IPS-NIHi11 (cell line): Measurements from ENCODE around the gene IGFN1.

Experiments
- DNase-seq: peaks from one replicate; pipeline ENCODE4 v3.0.0; 2012; ENCODE audit warnings: mixed read lengths, low spot score

Gene IGFN1

DNA sequence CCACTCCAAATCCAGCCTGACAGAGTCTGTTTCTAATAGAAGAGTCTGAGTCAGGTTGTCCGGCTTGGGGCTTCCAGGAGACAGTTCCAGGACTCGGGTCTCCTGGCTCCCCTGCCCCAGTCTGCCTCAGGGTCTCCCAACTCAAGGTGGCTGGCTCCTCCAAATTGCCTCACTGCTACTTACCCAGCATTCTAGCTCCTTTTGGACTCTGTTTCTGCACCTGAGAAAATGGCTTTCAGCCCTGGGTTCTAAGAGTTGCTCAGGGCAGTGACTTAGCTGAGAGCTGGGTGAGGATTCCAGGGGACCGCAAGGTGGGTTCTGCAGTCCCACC lies 5.5 kb upstream of the IGFN1 start:
- no peak for DNase-seq

DNA sequence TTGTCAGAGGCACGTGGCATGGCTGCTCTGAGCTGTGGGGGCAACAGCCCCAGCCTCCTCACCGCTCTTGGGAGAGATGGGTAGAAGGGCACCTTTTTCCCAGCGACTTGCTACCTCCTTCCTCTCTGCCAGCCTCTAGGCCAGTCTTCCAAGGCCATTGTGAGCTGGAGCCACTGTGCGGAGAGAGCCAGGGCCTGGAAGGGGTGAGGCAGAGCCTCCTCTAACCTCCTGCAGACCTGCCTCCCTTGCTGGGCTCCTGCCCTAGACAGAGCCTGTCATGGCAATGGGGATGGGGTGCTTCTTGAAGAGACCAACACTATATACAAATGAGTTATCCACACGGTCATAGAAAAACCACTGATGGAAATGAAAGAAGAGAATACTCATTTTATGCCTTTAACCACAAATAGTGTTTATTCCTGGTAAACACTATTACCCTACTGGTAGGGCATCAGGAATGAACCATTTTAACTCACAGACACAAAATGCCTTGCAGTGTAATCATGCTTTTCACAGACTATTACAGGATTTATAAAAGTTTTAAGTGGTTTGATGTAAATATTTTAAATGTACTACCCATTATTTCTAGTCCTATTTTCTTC lies 5.0 kb upstream of the IGFN1 start:
- no peak for DNase-seq

DNA sequence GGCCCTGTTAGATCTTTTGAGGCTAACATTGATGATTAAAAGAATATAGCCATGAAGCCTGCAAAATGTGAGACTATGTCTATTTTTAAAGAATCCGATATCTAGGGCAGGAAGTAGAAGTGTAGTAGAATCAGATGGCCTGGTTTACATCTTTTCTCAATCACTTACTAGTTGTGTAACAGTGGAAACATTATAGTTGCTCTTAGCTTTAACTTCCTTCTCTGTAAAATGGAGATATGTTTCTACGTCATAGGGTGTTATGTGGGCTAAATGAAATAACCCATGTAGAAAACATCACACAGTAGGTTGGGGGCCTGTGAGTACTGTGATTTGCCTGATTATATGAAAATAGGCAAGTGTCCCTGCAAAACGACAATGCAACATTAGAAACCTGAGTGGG lies 4.4 kb upstream of the IGFN1 start:
- DNase-seq = no peak

DNA sequence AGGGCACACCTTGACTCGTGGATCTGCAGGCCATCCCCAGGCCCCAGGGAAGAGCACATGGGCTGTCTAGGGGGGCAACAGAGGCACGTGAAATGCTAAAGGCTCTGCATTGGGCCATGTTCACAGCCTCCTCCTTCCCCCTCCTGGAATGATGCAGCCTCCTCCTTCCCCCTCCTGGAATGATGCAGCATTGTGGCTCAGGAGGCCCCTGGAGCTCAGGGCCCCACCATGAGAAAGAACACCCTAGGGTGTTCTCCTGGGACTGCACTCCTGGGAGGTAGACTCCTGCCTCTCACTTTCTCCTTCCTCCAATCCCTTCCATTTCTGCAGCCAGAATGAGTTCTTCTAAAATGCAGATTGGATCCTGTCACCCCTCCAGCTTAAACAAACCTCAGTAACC lies 1.5 kb upstream of the IGFN1 start:
- DNase-seq = no peak

DNA sequence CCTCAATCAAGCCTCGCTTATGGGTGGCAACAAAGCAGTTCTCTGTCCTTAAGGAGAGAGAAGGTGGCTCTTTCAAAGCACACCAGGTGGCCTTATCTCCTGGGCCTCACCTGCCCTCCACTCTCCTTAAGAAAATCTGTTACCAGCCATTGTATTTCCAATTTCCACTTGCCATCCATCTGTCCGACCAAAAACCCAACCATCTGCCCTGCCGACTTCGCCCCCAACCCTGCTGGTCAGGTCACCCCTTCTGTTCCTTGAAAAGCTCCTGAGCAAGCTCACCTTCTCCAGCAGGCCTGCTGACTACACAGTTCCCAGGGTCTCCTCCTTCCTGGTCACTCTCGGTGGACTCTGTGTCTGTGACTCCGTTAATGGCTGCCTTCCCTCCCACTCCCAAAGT lies 619 bp upstream of the IGFN1 start:
- DNase-seq = no peak

DNA sequence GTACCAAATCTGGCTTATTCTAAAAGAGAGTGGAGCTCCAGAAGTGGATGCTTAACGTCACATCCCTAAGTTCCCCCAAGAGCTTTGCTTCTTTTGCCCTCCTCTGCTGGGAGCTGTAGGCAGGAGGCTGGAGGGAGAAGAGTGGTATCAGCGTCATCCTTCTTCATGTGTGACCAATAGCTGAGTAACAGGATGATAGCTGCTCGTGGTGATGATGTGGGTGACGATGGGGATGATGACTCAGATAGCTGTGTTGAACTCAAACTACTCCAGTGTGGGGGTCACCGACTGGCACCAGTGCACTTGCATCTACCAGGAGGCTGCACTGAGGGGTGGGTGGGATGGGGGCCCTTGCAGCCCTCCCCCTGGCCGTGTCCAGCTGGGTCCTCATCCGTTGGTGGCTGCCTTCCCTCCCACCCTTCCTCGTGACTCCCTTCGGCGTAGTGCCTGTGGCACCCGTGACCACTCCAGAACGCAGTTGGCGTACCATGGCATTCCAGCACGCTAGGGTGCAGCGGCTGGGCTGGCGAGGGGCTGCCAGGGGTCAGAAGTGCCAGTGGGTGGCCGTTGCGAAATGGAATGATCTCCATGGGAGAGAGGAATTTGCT lies 1.1 kb downstream of the IGFN1 start:
- no peak for DNase-seq

DNA sequence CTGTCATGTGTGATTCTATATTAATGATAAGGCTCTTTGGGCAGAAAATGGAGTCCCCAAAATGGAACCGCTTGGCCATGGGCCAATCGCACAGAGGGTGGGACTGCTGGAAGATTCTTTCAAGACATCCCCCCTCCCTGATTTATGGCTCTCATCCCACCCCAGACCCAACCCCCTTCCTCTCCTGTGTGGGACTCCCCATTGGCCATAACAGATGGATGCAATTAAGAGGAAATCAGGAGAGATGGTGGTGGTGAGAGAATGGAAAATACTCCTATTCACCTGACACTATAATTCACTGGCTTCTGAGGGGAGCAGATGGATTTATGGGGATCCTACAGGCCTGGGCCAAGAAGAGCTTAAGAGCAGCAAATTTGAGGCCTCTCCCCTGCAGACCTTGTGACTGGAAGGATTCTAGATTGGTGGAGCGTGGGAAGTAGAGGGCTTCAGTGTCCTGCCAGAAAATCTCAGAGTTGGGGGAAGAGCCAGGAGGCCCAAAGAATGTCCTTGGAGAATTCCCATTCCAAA lies 1.7 kb downstream of the IGFN1 start:
- no peak for DNase-seq

DNA sequence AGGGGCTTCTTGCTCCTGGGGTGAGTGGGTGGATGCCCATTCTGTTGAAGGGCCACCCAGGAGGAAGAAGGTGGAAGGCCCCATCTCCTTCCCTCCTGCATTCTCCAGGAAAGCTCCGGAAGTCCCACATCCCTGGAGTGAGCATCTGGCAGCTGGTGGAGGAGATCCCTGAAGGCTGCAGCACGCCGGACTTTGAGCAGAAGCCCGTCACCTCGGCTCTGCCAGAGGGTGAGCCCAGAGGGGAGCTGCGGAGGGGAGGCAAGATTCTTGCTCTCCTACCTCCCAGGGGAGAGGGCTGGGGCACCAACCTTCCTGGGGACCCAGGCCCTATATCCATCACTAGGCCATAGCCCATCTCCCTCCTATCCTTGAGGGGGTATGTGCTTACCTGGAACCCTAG lies 3.4 kb downstream of the IGFN1 start:
- no peak for DNase-seq

DNA sequence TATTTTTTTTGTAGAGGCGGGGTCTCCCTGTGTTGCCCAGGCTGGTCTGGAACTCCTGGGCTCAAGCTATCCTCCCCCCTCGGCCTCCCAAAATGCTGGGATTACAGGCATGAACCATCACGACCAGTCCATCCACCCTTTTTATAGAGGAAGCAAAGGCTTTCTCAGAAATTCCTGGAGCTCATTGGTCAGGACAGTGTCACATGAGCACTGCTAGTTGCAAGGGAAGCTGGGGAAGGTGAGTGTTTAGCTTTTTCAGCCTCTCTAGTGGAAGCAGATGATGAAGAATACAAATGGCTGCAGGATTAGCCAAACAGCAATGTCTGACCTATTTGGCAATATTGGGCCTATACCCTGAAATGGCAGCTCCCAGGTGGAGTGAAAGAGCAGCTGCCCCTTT lies 8.0 kb downstream of the IGFN1 start:
- DNase-seq = no peak

DNA sequence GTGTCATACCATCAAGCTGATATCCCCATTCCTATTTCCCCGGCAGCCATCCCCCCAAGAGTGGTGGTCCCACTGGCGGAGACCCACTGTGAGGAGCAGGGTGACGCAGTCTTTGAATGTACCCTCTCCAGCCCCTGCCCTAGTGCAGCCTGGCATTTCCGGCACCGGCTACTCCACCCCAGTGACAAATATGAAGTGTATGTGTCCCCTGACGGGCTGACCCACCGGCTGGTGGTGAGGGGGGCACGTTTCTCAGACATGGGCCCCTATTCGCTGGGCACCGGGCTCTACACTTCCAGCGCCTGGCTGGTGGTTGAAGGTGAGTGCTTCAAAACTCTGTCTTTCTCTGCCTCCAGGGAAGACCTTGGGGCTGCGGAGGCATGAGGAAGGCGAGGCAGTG lies 14.4 kb downstream of the IGFN1 start:
- DNase-seq = no peak

DNA sequence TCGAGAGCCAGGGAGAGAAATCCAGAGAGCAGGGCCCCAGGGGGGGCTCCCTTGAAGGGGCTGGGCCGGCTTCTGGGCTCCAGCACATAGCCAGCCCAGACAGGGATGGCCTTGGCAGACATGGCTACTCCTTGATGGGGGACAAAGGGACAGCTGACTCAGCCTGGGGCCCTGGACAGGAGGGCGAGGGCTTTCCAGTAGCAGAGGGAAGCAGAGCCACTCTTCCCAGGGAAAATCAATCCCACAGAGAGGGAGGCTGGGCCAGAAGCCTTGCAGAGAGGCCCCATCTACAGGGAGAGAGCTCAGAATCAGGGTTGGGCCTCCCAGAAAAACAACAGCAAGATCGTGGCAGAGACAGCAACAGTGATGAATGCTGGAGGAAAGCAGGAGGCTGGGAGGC lies 15.6 kb downstream of the IGFN1 start:
- no peak for DNase-seq

DNA sequence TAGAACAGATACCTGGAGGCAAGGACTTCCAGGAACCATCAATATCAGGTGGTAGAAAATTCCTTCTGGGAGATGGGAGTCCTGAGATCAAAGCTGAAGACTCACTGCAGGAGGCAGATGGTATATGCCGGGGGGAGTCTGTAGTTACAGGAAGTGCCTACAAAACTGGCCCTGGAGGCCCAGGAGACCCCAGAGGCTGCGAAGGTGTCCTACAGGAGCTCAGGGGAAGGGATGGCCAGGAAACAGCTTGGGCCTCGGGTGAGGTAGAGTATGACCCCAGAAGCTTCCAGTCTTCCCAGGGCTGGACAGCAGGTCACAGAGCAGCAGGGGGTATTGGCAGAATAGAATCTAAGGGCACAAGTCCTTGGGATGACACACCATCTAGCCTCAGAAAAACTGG lies 16.4 kb downstream of the IGFN1 start:
- no peak for DNase-seq

DNA sequence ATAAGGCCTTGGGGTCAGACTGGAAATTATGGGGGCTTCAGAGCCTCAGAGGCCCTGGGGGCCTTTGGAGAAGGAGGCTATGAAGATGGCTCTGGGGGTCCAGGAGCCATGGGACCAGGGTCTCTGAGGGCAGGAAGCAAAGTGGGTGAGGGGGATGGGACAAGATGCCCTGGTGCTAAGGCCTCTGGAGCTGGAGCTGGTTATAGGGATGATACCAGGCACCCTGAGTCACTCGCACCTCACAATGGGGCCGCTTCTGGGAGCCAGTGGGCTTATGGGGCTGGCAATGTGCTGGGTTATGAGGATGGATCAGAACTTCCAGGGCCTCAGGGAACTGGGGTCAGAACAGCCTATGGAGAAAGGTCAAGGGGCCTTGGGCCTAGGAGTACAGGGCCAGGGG lies 17.6 kb downstream of the IGFN1 start:
- no peak for DNase-seq

DNA sequence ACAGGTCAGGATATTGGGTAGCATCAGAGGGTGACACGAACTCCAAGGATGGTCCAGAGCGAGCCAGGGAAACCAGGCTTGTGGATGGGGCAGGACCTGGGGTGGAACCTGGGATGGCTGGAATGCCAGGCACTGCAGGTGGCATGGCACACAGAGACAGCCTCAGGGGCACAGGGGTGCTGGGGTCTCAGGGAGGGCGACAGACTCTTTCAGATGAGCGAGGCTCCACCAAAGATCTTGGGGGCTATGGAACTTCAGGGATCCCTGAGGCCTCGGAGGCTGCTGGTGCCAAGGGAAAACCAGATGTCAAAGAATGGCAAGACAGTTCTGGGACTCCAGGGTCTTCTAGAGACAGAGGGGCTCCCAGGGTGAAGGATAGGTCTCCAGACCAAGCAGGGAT lies 21.4 kb downstream of the IGFN1 start:
- no peak for DNase-seq

DNA sequence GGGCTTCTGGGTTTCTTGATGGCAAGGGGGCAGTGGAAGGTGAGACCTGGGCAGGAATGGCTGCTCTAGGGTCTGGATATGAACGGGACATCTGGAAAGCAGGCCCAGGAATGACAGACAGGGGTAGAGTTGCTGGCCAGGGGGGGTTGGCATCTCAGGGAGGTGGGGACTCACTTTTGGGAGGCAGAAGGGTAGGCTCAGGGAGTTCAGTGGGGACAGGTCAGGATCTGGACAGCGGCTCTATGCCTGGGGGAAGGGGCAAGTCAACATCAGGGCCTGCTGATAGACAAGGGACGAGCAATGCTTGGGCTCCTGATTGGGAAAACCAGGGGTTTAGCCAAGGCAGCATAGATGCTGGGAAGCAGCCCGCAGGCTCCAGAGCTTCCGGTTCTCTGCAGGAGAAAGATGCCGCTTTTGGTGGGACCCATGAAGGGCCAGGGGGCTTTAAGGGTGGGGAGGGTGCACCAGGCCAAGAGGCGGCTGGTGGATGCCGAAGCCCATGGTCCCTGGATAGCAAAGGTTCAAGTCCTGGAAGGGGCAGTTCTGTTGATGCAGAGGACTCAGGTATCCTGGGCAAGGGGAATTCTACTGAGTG lies 21.9 kb downstream of the IGFN1 start:
- no peak for DNase-seq

DNA sequence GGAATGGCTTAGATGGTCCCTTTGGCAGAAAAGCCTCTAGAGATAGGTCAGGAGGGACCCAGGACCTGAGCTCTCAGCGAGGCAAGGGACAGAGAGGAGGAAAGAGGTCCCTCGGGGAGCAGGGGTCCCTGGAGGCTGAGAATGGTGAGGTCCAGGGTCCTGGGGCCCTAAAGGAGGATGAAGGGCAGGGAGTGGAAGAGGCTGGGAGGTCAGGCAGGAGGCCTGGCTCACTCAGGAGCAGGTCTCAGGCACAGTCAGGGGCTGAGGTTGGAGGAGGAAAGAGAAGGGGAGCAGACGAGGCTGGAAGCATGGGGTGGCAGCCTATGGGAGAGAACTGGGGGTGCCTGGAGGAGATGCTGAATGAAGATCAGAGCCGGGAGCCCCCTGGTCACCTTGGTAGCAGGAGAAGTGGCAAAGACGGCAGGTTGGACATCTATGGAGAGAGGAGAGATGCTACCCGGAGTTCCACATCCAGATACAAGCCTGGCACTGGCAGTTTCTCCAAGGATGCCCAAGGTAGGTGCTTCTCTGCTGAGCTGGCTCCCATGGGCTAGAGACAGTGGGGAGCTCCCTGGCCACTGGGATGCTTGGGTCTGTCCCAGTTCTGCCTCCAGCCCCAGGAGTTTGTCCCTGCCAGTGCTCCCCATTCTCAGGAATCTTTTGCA lies 22.6 kb downstream of the IGFN1 start:
- no peak for DNase-seq

DNA sequence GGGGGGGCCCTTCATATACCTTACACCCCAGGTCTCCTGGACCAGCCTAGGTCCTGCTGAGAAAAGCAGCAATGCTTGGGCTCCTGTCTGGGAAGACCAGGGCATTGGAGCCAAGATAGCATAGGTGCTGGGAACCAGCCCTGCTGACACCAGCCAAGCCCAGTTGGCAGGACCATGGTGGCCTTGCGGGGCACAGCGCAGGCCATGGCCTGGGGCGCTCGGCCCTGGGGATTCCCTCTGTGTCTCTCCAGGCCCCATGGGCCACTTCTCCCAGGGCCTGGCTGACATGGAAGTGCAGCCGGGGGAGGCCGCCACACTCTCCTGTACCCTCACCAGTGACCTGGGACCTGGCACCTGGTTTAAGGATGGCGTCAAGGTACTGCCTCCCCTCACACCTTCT lies 23.3 kb downstream of the IGFN1 start:
- DNase-seq = no peak

DNA sequence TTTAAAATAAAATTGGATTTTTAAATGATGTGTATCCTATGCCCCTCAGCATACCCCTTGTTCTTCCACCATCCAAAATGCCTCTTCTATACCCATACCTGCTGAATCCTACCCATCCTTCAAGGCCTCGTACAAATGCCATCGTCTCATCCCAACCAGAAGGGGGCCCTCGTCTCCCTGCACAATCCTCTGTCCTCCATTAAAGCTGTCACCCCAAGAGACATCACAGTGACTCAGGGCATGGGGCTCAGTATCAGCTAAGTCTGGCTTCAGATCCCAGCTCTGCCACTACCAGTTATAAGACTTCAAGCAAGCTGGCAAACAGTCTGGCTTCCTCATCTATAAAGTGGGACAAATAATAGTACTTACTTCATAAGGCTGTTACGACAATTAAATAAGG lies 23.8 kb downstream of the IGFN1 start:
- peak; percentile 72 for DNase-seq

DNA sequence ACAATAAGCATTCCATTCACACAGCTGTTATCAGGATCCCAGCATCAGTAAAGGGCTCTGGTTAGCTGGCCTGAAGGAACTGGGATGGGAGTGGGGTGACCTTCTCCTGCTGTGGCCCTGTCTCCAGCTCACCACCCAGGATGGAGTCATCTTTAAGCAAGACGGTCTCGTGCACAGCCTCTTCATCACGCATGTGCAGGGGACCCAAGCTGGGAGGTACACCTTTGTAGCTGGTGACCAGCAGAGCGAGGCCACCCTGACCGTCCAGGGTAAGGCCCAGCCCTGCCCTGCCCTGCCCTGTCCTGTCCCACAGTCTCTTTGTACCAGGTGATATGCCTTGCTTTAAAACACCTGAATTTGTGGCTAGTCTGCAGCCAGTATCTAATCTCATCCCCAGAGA lies 24.3 kb downstream of the IGFN1 start:
- no peak for DNase-seq

DNA sequence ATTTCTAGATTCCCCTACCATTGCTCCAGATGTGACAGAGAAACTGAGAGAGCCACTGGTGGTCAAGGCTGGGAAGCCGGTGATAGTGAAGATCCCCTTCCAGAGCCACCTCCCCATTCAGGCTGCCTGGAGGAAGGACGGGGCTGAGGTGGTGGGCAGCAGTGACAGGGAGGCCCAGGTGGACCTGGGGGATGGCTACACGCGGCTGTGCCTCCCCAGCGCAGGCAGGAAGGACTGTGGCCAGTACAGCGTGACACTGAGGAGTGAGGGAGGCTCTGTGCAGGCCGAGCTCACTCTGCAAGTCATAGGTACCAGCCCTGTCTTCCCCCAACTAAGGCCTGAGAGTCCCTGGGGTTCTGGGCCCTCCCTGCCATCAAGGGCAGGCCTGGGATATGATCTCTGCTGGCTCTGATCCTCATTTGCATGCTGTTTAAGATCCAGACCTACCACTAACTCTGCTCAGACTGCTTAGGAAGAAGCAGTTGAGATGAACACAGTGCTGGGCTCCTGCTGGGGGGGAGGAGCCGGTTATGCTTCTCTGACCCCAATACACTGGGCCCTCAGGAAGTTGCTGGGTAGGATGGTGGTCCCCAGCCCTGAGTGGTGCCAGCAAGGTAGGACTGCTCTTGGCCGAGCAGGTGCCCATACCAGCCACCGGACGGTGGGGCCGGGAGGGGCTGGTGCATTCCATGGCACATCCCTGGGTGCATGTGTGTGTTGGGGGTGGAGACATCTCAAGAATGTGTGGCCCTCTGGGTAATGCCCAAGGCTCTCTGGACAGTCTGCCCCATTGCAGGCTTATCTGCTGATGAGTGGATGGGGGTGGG lies 25.1 kb downstream of the IGFN1 start:
- peak; percentile 48 for DNase-seq

DNA sequence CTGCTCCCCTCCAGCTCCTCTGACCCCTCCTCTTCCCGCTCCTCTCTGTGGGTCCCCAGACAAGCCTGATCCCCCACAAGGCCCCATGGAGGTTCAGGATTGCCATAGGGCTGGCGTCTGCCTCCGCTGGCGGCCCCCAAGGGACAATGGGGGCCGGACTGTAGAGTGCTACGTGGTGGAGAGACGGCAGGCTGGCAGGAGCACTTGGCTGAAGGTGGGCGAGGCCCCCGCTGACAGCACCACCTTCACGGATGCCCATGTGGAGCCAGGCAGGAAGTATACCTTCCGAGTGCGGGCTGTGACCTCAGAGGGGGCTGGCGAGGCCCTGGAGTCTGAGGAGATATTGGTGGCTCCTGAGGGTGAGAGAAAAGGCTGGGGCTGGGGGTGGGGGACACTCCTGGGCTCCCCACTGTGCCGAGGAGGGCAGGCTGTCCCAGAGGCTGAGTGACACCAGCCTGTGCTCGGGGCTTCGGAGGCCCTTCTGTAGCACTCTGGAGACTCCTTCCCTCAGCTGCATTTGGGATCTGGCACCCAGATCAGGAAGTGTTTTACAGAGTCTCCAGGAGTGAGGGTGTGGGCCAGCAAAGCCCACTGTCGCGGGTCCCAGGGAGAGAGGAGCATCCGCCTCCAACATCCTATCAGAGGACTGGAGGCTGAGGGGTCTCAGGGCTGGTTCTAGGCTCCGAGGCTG lies 25.9 kb downstream of the IGFN1 start:
- DNase-seq = no peak

DNA sequence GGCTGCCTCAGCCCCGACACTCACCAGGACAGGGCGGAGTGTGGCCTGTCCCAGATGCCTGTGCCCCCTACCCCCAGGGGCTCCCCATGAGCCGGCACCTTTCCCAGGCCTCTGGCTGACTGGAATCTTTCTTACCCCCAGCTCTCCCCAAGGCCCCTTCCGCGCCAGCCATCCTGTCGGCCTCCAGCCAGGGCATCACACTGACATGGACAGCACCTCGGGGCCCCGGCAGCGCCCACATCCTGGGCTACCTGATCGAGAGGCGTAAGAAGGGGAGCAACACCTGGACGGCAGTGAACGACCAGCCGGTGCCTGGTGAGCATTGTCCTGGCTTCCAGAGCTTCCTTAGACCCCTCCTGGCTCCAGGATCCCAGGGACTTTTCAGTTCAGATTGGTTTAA lies 26.5 kb downstream of the IGFN1 start:
- no peak for DNase-seq
